HG02943 (cell line): ENCODE data around the gene ANKZF1.
"Not testable (repeated sequence)": the region's sequence is repeated elsewhere in the genome, so short reads cannot be mapped to it uniquely, and the experiment has no call there.

ENCODE experiments used
- ATAC-seq: cut with Tn5 transposase; IDR thresholded peaks from one replicate; pipeline ENCODE4 v1.9.1; 2021; ENCODE audit warnings: mild to moderate bottlenecking, low read depth, moderate library complexity; ENCODE audit not compliant: unreplicated experiment

The ANKZF1 gene, protein sequence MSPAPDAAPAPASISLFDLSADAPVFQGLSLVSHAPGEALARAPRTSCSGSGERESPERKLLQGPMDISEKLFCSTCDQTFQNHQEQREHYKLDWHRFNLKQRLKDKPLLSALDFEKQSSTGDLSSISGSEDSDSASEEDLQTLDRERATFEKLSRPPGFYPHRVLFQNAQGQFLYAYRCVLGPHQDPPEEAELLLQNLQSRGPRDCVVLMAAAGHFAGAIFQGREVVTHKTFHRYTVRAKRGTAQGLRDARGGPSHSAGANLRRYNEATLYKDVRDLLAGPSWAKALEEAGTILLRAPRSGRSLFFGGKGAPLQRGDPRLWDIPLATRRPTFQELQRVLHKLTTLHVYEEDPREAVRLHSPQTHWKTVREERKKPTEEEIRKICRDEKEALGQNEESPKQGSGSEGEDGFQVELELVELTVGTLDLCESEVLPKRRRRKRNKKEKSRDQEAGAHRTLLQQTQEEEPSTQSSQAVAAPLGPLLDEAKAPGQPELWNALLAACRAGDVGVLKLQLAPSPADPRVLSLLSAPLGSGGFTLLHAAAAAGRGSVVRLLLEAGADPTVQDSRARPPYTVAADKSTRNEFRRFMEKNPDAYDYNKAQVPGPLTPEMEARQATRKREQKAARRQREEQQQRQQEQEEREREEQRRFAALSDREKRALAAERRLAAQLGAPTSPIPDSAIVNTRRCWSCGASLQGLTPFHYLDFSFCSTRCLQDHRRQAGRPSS

DNA sequence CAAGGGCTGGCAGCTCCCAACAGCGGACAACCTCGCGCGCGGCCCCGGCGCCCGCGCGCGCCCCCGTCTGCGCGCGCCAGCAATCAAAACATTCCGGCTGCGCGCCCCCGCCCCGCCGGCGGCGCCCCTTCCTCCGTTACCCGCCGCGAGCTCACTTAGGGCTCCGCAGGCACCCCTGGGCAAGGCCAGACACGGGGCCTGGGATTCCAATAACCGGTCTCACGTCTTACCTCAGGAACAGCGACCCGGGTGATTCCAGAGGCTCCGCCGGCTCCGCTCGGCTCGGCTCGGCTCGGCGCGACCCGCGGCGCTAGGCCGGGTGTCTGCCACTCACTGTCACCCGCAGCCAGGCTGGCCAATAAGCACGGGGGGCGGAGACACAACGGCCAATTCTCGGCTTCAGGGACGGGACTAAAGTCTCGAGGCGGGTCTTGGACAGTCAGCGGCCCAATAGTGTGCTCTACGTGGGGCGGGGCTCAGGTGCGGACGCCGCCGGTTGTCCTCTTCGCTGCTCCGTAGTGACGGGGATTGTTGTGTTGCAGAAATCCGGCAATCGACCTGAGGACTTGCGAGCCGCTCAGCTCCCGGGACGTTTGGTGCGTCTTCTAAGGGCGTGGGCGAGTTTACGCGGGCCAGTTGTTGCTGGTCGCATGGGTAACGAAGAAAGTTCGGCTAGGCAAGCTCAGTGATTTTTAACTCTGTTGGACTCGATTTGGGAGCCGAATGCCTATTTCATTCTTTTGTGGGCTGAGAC, at the start of gene ANKZF1, which contains the start of gene ATG9A:
Gene ANKZF1, plus strand, starts transcription at position 502 of the 754 bp plus-strand sequence. CDS start 452 bp downstream, outside the sequence.
Gene ATG9A, minus strand, starts transcription at position 332 of the 754 bp plus-strand sequence. CDS start 1,612 bp downstream, outside the sequence.
- peak; percentile 97 for ATAC-seq

DNA sequence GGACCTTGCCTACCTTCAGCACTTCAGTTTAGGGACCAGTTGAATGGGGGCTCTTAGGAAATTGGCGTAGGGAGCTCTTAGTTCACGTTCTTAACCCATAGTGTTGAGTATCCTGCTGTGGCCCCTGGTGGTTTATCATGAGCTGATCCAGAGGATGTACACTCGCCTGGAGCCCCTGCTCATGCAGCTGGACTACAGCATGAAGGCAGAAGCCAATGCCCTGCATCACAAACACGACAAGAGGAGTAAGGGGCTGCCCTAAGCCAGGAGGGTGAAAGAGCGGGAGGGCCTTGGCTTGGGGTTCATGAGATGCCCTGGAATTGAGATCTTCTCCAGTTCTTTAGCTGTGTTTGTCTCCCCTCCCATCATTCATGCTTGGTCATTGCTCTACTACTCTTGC, 48.6 kb upstream of the ANKZF1 start:
- ATAC-seq = no peak

DNA sequence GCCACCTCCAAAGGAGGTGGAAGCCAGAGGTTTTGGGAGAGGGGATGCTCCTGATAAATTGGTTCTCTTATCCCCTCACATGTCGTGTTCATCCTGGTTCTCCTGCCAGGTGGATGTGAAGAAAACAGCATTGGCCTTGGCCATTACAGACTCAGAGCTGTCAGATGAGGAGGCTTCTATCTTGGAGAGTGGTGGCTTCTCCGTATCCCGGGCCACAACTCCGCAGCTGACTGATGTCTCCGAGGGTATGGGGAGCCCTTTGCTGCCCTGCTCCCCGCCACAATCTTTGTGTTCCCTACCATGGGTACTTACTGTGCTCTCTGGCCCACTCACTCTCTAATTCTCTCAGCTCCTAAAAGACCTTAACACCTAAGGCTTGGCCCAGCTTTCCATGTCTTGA, 48.1 kb upstream of the ANKZF1 start:
- ATAC-seq = no peak

DNA sequence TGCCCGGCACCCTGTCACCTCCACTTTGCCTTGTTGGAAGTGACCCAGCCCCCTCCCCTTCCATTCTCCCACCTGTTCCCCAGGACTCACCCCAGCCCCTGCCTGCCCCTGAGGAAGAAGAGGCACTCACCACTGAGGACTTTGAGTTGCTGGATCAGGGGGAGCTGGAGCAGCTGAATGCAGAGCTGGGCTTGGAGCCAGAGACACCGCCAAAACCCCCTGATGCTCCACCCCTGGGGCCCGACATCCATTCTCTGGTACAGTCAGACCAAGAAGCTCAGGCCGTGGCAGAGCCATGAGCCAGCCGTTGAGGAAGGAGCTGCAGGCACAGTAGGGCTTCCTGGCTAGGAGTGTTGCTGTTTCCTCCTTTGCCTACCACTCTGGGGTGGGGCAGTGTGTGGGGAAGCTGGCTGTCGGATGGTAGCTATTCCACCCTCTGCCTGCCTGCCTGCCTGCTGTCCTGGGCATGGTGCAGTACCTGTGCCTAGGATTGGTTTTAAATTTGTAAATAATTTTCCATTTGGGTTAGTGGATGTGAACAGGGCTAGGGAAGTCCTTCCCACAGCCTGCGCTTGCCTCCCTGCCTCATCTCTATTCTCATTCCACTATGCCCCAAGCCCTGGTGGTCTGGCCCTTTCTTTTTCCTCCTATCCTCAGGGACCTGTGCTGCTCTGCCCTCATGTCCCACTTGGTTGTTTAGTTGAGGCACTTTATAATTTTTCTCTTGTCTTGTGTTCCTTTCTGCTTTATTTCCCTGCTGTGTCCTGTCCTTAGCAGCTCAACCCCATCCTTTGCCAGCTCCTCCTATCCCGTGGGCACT, 47.1 kb upstream of the ANKZF1 start:
- ATAC-seq = no peak

DNA sequence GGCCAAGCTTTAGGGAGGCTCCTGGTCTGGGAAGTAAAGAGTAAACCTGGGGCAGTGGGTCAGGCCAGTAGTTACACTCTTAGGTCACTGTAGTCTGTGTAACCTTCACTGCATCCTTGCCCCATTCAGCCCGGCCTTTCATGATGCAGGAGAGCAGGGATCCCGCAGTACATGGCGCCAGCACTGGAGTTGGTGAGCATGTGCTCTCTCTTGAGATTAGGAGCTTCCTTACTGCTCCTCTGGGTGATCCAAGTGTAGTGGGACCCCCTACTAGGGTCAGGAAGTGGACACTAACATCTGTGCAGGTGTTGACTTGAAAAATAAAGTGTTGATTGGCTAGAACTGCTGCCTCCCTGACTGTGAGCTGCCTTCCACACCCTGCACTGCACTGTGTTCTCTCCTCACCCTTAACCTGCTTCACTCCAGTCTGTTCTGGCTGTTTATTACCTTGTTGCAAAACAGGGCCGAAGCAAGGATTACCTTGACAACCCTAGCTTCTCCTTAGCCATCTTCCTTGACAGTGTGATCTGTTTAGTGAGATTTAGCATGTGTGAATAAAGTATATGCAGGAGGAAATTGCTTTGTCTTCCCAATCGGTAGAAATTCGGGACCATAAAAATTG, 46.3 kb upstream of the ANKZF1 start:
- ATAC-seq = no peak

DNA sequence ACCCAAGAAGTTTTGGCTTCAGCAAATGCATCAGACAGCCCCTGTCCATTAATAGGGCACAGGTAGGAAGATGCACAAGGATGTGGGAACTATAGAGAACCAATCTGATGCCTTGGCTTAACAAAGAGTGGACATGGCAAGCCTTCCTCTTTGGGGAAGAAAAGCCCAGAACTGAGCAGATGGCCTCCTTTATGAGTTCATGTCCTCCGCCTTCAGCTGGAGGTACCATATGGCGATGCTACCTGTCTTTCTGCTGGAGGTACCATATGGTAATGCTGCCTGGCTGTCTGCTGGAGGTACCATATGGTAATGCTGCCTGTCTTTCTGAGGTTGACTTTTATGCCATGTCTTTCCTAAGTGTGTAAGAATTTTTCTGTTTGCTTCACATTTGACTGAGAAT, 45.5 kb upstream of the ANKZF1 start:
- ATAC-seq = no peak

DNA sequence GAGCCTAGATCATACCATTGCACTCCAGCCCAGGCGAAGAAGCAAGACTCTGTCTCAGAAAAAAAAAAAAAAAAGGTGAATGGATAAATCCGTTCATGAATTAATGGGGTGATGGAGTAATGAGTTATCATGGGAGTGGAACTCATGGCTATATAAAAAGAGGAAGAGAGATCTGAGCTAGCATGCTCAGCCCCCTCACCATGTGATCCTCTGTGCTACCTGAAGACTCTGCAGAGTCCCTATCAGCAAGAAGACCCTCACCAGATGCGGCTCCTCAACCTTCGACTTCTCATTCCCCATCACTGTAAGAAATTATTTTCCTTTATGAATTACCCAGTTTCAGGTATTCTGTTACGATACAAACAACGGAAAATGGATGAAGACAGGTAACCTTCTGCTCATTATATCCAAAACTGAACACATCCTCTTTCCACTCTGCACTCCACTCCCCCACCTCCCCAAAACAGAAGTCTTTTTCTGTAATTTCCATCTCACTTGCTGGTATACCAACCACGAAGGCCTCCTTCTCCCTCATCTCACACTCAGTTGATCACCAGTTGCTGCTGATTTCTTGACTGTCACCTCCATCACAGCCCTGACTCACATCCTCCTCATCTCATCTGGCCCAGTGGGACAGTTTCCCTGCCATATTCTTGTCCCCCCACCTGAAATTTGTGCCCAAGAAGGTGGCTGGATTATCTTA, 42.7 kb upstream of the ANKZF1 start:
- ATAC-seq = no peak

DNA sequence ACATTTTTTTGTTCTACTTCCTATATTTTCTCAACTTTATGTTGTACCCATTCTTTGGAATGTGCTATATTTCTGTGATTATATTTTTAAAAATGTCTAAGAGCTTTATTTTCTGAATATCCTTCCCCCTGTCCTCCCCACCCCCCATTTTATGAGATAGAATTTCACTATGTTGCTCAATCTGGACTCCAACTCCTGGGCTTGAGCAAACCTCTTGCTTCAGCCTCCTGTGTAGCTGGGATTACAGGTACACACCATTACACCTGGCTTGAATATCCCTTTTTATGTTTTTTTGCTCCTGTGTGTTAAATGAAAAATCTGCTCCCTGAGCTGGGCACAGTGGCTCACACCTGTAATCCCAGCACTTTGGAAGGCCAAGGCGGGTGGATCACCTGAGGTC, 32.2 kb upstream of the ANKZF1 start:
- ATAC-seq = no peak

DNA sequence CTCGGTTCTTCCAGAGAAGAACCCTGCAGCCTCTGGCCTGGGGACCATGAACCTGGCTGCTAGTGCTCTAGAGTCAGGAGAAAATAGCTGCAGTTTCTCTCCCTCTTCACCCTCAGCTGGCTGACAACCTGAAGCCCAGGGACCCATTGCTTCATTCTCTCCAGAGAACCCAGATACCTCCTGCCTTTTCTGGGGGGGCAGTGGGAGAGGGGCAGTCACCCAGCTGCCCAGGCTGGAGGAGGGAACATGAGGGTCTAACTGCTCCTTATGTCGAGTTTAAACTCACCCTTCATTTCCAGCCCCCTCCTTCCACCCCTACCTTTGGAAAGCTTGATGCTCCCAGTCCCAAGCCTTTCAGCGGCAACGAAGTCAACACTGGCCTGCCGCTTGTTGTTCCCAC, 30.6 kb upstream of the ANKZF1 start:
- no peak for ATAC-seq

DNA sequence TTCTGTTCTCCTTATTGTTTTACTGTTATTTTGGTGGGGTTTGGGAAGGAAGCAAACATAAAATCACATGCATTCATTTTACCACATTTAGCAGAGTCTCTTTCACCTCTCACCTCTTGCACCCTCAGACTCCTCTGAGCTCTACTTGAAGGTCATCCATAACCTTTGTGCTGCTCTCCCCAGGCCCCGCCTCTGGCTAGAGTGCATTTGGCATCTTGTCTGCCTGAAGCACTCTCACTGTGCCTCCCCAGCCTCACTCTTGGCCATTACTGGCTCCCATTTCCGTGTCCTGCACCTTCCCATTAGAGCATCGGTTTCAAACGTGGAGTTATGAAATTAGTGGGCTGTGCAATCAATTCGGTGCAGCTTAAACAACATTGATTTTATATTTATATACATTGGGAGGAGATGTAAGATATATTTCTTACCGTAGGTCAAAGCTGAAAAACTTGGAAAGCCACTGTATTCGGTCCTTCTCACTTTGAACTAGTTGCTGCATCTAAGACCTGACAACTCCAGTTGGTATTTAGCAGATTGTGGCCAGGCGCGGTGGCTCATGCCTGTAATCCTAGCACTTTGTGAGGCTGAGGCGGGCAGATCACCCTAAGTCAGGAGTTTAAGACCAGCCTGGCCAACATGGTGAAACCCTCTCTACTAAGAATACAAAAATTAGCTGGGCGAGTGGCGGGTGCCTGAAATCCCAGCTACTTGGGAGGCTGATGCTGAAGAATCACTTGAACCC, 30.0 kb upstream of the ANKZF1 start:
- ATAC-seq = no peak

DNA sequence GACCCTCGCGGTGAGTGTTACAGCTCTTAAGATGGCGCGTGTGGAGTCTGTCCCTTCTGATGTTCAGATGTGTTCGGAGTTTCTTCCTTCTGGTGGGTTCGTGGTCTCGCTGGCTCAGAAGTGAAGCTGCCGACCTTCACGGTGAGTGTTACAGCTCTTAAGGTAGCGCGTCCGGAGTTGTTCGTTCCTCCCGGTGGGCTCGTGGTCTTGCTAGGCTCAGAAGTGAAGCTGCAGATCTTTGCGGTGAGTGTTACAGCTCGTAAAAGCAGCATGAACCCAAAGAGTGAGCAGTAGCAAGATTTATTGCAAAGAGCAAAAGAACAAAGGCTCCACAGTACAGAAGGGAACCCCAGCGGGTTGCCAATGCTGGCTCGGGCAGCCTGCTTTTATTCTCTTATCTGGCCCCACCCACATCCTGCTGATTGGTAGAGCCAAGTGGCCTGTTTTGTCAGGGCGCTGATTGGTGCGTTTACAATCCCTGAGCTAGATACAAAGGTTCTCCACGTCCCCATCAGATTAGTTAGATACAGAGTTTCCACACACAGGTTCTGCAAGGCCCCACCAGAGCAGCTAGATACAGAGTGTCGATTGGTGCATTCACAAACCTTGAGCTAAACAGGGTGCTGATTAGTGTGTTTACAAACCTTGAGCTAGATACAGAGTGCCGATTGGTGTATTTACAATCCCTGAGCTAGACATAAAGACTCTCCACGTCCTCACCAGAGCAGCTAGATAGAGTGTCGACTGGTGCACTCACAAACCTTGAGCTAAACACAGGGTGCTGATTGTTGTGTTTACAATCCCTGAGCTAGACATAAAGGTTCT, 28.9 kb upstream of the ANKZF1 start:
- not testable (repeated sequence) for ATAC-seq

DNA sequence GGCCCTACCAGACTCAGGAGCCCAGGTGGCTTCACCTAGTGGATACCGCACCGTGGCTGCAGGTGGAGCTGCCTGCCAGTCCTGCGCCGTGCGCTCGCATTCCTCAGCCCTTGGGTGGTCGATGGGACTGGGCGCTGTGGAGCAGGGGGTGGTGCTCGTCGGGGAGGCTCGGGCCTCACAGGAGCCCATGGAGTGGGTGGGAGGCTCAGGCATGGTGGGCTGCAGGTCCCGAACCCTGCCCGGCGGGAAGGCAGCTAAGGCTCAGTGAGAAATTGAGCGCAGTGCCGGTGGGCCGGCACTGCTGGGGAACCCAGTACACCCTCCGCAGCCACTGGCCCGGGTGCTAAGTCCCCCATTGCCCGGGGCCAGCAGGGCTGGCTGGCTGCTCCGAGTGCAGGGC, 28.3 kb upstream of the ANKZF1 start:
- not testable (repeated sequence) for ATAC-seq

DNA sequence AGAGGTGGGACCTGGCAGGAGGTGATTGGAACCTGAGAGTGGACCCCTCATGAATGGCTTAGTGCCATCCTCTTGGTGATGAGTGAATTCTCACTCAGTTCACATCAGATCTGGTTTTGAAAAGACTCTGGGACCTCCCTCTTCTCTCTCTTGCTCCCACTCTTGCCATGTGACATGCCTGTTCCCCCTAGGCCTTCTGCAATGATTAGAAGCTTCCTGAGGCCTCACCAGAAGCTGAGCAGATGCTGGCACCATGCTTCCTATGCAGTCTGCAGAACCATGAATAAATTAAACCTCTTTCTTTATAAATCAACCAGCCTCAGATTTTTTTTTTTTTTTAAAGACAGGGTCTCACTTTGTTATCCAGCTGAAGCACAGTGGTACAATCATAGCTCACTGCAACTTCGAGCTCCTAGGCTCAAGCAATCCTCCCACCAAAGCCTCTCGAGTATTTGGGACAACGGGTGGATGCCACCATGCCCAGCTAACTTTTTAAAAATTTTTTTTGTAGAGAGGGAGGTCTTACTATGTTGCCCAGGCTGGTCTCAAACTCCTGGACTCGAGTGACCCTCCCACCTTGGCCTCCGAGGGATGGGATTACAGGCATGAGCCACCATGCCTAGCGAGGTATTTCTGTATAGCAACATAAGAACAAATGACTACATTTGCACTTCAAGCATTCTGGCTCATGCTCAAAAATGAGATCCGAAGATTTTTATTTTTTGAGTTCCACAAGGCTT, 25.0 kb upstream of the ANKZF1 start:
- no peak for ATAC-seq

DNA sequence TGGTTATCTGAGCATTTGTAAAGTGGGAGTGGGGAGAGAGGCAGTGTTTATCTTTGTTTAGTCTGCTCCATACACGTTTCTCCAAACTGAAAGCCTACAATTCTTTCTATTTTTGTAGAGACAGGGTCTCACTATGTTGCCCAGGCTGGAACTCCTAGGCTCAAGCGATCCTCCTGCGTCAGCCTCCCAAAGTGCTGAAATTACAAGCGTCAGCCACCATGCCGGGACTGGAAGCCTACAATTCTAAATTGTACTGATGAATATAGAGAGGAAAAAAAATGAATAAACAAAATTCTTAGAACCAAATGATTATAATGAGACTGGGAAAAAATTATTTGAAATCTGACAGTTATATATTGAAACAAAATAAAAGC, 24.5 kb upstream of the ANKZF1 start:
- ATAC-seq = no peak

DNA sequence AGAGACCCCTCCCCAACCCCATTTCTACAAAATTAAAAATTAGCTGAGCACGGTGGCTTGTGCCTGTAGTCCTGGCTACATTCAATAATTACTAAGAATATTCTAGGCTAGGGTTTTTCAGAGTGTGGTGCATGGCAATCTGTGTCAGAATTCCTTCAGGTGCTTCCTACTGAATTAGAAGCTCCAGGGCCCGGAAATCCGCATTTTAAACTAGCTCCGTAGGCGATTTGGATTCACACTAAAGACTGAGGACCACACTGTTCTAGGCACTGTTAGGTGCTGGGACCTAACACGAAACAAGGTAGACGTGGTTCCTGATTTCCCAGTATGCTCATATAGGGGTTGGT, 23.7 kb upstream of the ANKZF1 start:
- no peak for ATAC-seq

DNA sequence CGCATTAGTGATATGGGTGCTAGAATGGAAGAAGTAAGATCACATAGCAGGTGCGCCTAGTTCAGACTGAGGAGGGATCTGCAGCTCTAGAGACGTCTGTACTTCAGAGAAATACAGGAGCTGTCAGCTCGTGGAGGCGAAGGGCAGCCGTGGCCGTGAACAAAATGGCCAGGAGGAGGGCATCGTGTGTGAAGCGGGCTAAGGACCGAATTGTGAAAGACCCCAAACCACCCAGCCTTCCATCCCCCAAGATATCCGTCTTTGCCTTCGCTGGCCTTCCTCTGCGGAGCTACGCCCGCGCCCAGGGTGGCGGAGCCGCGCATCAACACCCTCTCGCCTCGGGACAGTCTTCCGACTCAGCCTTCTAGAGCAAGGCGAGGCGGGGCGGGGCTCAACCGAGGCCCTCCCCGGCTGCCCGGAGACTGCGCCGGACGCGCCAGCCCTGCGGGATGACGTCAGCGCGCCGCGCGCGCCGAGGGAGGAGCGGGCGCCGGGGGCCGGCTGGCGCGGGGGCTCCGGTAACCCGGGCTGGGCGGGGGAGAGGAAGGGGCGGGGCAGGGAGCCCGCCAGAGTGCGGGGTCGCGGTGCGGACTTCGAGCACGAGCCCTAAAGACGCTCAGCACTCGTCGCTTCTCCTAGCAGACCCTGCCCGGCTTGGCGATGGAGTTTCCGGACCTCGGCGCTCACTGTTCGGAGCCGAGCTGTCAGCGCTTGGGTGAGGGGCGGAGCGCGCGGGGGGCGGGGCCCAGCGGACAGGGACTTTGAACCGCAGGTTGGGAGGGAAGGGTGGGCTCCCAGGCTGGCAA, 23.1 kb upstream of the ANKZF1 start, which contains the start of gene ZFAND2B:
Gene ZFAND2B, plus strand, starts transcription at position 455 of the 806 bp plus-strand sequence. Its CDS starts 206 bp downstream, at position 661.
- ATAC-seq = peak; percentile 92
